ENCODE results near the gene TMEM147.
"Not testable (repeated sequence)": the region's sequence is repeated elsewhere in the genome, so short reads cannot be mapped to it uniquely, and the experiment has no call there.

The TMEM147 gene

DNA sequence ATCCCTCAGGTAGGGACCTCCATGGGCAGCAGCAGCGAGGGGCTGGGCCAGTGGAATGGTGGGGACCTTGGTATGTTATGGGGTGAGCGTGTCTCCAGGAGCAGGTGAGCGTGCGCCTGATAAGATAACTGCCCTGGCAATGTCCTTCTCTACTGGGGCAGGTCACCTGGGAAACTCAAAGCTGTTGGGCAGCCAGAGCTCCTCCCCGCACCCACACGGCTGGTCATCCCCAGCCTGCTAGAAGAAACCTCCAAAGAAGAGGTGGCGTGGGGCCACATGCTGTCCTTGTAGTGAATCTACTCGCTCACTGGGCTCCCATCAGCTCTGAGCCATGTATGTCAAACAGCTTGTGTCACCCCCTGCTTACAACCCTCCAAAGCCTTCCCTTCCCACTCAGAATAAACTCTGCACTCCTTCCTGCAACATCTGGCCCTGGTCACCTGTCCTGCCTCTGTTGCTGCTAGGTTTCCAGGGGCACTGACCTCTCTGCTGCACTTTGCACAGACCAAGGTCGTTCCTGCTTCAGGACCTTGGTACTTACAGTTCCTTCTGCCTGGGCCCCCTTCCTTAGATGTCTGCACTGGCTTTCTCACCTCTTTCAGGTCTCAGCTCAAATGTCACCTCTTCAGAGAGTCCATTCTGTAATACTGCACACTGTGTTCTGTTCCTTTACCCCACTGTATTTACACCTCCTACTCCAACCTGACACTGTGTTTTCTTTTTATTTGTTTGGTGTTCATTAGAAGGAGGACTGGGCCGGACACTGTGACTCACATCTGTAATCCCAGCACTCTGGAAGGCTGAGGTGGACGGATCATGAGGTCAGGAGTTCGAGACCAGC, 19.8 kb downstream of the TMEM147 start:
- no peak for DNase-seq

DNA sequence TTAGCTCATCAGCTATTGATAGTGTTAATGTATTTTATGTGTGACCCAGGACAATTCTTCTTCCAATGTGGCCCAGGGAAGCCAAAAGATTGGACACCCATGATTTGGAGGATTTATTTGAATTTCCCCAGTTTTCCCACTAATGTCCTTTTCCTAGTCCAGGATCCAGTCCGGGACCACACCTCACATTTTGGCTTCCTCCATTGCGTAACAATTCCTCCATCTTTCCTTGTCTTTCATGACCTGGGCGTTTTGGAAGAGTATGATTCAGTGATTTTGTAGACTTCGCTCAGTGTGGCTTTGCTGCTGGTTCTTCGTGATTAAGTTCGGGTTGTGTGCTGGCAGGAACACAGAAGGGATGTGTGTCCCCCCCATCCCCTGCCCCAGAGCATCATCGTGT, 21.3 kb downstream of the TMEM147 start:
- no peak for DNase-seq

DNA sequence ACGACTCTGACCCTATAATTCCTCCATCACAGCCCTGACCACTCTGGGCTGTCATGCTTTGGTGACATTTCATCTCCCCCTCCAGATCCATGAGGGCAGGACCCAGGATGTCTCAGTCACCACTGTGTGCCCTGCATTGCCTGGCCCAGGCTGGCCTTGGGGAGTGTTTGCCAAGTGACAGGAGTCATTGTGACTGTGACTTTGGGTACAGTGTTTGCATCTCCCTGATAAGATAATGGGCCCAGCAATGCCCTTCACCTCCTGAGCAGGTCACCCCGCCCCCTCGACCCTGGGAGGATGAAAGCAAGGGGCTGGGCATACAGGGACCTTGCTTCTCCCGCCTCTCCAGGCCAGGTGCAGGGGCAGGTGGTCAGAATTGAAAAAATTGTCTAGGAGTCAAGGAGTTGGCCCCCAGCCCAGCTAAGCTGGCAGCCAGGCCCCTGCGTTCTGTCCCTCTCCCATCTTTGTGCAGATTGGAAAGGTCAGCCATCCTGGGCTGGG, 23.9 kb downstream of the TMEM147 start:
- DNase-seq = no peak

DNA sequence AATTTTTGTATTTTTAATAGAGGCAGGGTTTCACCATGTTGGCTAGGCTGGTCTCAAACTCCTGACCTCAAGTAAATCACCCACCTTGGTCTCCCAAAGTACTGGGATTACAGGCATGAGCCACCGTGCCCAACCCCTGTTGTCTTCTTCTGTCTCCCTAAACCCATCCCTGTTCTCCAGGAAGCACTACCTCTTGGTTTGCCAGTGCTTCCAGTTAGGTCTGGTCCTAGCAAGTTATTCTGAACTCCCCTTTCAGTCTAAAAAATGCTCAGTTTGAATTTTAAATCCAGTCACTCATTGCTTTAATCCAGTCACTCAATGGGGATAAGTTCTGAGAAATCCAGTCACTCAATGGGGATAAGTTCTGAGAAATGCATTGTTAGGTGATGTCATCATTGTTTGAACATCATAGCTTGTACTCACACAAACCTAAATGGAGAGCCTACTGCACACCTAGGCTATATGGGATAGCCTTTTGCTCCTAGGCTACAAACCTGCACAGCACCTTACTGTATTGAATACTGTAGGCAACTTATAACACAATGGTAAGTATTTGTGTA, 26.1 kb downstream of the TMEM147 start:
- DNase-seq = no peak

DNA sequence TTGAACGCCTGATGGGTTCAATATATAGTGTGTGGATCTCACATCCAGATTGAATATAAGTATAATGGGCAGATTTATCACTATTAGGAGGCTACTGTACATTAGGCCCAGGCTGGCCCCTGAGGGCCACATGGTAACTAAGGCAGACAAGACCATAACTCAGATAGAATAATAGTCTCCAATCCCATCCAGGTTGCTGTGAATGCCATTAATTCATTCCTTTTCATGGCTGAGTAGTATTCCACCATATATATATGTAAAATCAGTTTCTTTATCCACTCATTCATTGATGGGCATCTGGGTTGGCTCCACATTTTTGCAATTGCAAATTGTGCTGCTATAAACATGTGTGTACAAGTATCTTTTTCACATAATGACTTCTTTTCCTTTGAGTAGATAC, 32.5 kb downstream of the TMEM147 start:
- DNase-seq = no peak

DNA sequence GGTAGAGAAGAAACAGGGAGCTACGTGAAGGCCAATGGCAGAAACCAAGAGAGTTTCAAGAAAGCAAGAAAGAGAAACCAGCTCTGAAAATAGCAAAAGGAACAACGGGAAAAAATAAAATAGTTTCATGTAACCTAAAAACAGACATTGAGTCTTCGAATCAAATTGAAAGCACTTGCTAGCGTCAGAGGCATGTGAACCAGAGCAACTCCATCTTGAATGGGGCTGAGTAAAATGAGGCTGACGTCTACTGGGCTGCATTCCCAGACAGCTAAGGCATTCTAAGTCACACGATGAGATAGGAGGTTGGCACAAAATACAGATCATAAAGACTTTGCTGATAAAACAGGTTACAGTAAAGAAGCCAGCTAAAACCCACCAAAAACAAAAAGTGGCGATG, 33.3 kb downstream of the TMEM147 start:
- no peak for DNase-seq

DNA sequence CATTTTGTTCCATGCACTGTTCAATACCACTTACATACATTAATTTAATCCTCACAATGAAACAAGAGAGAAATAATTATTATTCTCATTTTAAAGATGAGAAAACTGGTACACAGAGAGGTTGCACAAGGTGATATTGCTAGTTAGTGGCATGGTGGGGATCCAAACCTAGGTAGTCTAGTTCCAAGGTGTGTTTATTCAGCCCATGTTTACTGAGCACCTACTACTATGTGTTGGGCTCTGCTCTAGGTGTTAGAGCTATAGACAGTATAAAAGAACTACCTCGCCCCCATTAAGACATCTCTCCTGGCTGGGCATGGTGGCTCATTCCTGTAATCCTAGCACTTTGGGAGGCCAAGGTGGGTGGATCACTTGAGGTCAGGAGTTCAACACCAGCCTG, 37.3 kb downstream of the TMEM147 start:
- DNase-seq = no peak

DNA sequence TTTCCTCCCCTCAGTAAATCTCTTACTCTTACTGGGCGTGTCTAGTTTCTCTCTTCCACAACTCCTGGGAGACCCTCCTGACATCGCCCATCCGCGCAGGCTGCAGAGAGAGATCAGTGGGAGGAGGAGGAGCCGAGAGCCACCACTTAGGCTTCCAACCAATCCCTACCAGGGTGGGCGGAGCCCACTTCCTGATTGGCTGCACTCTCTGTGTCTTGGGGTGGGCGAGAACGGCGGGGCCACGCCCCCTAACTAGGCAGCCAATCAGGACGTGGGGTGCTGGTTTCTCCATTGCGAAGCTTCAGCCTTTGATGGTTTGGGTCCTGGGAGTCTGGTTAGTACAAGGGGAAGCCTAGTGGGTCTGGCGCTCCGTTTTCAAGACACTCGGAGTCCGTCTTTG, 40.4 kb downstream of the TMEM147 start, which contains the start of gene PMIS2:
PMIS2 (plus strand) TSS at position 326 of the 400 bp plus-strand sequence. CDS start 87 bp downstream, outside the sequence.
- peak; percentile 33 for DNase-seq

DNA sequence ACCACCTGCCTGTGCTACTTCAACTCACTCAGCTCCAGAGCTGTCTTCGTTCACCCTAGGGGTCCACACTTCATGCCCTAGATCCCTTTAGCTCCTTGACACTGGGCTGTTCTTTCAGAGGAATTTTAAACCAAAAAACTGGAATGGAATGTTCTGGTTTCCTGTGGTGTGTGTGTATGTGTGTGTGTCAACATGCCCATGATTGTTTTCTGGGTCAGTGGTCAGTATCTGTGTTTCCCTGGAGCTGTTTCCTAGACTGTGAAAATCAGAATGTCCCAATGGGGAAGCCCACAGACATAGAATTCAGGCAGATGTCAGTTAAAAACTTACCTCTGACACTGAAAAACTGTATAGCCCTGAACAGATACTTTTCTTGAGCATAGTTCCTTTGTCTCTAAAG, 41.9 kb downstream of the TMEM147 start:
- no peak for DNase-seq

DNA sequence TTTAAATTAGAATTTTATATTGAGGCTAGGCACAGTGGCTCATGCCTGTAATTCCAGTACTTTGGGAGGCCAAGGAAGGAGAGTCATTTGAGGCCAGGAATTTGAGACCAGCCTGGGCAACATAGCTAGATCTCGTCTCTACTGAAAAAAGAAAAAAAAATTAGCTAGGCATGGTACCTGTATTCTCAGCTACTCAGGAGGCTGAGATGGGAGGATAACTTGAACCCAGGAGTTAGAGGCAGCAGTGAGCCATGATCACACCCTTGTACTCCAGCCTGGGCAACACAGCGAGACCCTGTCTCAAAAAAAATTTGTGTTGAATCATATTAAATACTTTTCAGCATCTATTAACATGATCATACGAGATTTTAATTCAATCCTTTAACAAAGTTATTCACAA, 45.4 kb downstream of the TMEM147 start:
- no peak for DNase-seq

DNA sequence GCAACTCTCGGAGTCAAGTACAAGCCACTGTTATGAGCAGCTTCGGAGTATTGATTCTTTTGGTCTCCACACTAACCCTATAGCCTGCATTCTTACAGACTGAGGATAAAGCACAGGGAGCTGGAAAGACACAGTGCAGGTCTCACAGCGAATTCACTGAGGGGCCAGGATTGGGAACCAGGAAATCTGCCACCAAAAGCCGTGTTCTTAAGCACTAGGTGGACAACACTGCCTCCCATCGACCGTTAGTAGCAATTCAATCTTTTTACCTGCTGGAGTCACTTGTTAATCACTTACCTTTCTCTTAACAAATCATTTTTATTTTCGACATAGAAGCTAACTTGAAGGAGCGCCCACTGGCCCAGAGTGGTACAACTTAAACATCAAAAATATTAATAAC, 46.8 kb downstream of the TMEM147 start:
- no peak for DNase-seq

DNA sequence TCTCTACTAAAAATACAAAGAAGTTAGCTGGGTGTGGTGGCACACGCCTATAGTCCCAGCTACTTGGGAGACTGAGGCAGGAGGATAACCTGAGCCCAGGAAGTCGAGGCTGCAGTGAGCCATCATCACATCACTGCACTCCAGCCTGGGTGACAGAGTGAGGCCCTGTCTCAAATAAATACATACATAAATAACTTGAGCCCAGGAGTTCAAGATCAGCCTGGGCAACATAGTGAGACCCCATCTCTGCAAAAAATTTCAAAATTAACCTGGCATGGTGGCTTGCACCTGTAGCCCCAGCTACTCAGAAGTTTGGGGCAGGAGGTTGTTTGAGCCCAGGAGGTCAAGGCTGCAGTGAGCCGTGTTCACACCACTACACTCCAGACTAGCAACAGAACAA, 49.6 kb downstream of the TMEM147 start:
- DNase-seq = not testable (repeated sequence)

DNA sequence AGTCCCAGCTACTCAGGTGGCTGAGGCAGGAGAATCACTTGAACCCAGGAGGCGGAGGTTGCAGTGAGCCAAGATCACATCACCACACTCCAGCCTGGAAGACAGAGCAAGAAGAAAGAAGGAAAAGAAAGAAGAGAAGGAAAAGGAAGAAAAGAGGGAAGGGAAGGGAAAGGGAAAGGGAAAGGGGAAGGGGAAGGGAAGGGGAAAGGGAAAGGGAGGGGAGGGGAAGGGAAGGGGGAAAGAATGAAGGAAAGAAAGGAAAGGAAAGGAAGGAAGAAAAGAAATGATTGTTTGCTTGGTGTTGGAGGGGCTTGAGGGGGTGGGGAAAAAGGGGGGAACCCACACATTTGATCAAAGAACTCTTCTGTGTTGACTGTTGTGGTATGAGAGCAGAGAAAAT, 50.5 kb downstream of the TMEM147 start:
- DNase-seq = no peak

DNA sequence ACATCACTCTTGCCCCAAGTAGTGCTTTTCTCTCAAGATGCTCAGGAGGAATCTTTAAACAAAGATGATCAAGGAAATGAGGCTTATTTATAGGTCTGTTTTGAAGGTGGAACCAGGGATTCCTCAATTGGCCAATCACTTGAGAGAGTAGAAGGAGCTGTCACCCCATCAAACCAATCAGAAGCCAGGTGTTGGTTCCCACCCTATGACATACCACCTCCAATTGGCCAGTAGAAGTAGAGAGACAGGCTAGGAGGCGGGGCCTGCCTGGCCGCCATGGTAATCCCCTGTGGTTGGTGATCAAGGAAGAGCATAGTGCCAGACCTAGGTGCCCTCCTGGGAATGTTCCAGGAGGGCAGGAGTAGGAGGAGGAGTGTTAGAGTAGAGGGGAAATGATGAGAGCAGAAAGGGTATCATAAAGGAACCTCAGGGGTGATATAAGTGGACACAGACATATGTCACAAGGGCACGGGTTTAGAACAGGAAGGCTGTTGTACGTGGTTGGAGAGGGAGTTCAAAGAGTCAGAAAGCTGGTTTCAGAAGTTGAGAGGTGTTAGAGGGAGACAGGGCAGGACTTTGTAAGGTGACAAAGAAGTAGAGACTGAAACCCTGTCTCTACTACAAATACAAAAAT, 51.1 kb downstream of the TMEM147 start:
- DNase-seq = no peak

Measured in activated naive CD4-positive, alpha-beta T cell treated with anti-CD3 and anti-CD28 coated beads, Interleukin-2, amount 50 U/mL, for 16 hours (primary cell).